Cardiac ventricle fibroblast (primary cell): Measurements from ENCODE around the gene RSPO4. TPM values are rescaled to one million over a fixed set of nuclear protein-coding genes. Genes with fewer than 3 reads are reported as not detected.

Experiments used
- total RNA-seq: library from RNA; depleted of rRNA; stranded (reverse); fragments of >200 nt; gene quantifications from 2 replicates; pipeline ENCODE4 v1.2.3, GENCODE V29; 2015

Gene RSPO4
- not detected in 2 replicates for total RNA-seq

DNA sequence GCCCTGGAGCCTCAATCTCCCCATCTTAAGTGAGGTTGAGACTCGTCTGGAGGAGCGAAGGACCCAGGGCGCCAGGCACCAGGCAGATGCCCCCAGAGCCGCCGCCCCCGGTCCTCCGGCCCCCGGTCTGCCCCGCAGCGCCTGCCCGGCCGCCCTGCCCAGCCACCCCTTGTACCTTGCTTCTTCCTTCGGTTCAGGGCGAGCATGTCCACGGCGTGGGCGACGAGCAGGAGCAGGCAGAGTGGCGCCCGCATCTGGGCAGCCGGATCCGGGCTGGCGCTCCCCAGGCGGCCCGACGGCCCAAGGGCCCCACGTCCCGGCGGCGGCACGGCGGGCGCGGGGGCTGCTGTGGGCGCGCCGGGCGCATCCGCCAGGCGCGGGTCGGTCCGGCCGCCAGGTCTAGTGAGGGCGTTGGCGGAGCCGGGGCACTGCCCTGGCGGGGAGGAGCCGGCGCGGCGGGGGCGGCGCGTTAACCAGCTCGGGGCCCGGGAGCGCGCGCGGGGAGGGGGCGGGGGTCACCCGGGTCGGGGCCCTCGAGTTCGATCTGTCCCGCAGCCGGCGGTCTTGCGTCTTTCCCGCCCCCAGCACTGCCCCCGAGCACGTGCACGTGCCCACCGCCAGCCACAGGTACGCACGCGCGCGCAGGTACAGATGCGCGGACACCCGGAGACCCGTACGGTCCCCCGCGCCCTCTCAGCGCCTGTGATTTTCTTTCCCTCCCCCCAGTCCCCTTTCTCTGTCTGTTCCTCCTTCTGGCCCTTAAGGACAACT lies at the start of gene RSPO4:
TSS of gene RSPO4 (minus strand) at position 401 of the 771 bp plus-strand sequence. CDS start at position 254, 147 bp downstream.

DNA sequence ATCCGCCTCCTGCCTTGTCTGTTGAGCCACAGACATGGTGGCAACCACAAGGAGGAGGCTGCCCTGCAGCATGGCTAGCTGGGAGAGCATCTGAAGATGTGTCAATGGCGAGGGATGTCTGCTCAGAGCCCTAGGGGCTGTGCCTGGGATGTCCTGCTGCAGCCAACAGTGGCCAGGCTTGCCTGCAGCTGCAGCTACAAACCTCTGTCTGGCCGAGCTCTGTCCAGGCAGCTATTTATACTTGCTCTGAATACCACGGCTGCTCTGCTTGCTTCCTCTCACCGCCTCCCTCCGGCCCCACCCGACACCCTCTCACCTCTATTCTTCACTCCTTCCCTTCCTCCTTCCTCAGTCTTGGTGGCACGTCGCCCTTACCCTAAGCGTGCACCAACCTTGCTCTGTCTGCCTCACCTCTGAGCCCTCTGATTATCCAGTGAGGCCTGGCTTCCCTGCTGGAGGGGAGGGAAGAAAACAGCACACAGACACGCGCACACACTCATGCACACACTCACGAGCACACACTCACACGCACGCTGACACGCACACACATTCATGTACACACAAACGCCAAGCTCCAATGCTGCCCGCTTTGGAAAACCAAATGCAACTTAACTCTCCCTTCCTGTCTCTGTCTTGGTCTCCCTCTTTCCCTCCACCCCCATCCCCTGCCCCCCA lies 85.8 kb downstream of the RSPO4 start, which contains the start of gene ANGPT4:
TSS of gene ANGPT4 (minus strand) at position 210 of the 675 bp plus-strand sequence. CDS start at position 90, 120 bp downstream.

Other genes starting within 250 kb of the RSPO4 start
- not detected in 2 replicates for gene SLC52A3, start 233.8 kb downstream of the RSPO4 start, total RNA-seq
- 1.5 and 3.0 TPM in 2 replicates for gene FAM110A, start 168.6 kb downstream of the RSPO4 start, total RNA-seq
- 0.05 and 0.06 TPM in 2 replicates for gene ANGPT4, start 86.0 kb downstream of the RSPO4 start, total RNA-seq
- 123 and 210 TPM in 2 replicates for gene PSMF1, start 116.3 kb upstream of the RSPO4 start, total RNA-seq
- not detected in 2 replicates for gene TMEM74B, start 182.7 kb upstream of the RSPO4 start, total RNA-seq
- gene C20orf202, start 201.1 kb upstream of the RSPO4 start, total RNA-seq: not detected in 2 replicates
- not detected in 2 replicates for gene RAD21L1, start 223.7 kb upstream of the RSPO4 start, total RNA-seq